ENCODE measurements around the gene MGAT2. TPM values are rescaled to one million over a fixed set of nuclear protein-coding genes. Genes with fewer than 3 reads are reported as not detected.

MGAT2 gene
- total RNA-seq: 46.6 and 50.6 TPM in 2 replicates
- long read RNA-seq, transcript MGAT2-201 (1 exons, 2,687 nt): major isoform, 36 of 40 reads
- long read RNA-seq, partial matches to known transcripts: 0 of 40 reads
- long read RNA-seq, other reads (novel, unspliced or antisense): 4 of 40 reads

DNA sequence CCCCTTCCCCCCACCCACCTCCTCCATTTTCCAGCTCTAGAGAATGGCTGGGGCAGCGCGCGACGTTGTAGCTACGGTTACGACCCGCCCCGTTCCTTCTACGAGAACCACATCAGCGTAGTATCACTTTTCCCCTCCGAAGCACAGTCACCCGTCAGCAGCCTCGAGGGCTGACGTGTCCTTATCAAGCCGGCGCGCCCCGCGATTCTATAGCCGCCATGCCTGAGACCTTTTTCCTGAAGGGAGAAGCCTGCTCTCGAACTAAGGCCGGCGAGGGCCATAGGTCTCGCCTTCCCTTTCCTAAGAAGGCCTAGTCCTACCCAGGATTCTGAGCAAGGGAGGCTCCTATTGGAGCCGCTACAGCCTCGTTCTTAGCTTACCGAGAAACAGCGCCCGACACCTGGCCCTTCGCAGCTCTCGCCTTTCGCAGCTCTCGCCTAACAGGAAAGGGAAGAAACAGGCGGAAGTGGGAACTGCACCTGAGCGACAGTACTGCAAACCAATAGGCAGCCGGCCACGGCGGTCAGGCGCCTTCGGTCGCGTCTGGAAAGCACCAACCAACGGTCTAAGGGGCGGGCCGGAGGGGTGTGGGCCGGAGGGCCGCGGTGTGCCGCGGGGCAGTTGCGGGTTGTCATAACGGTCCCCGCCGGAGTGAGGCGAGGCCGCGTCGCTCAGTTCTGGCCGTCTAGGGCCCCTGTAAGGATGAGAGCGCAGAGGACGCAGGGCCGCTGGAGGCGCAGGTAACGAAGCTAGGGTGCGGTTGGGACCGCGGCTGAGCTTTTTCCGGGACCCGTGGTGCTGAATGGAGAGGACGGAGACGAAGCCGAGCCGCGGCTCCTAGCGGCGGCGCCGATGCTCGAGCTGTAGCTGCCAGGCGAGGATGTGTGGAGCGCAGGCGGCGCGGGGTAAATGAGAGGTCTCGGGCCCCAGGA, at the start of gene MGAT2, which contains the start of gene RPL36AL:
Gene MGAT2, plus strand, starts transcription at position 618 of the 932 bp plus-strand sequence. CDS start 470 bp downstream, outside the sequence.
Gene RPL36AL, minus strand, starts transcription at position 445 of the 932 bp plus-strand sequence. CDS start 1,522 bp downstream, outside the sequence.
- H3K9me3 Mint-ChIP-seq (ENCODE audit: unreplicated experiment): no peaks in the 10 kb centered on the region
- H3K4me1 Mint-ChIP-seq (ENCODE audit: unreplicated experiment): peaks cover 51% of the 10 kb centered on the region
- TF ChIP-seq, protein P1, sequence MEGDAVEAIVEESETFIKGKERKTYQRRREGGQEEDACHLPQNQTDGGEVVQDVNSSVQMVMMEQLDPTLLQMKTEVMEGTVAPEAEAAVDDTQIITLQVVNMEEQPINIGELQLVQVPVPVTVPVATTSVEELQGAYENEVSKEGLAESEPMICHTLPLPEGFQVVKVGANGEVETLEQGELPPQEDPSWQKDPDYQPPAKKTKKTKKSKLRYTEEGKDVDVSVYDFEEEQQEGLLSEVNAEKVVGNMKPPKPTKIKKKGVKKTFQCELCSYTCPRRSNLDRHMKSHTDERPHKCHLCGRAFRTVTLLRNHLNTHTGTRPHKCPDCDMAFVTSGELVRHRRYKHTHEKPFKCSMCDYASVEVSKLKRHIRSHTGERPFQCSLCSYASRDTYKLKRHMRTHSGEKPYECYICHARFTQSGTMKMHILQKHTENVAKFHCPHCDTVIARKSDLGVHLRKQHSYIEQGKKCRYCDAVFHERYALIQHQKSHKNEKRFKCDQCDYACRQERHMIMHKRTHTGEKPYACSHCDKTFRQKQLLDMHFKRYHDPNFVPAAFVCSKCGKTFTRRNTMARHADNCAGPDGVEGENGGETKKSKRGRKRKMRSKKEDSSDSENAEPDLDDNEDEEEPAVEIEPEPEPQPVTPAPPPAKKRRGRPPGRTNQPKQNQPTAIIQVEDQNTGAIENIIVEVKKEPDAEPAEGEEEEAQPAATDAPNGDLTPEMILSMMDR (IDR thresholded peaks at IDR 0.05): peak; percentile 51
- no peaks in the 10 kb centered on the region for H3K27me3 Mint-ChIP-seq (ENCODE audit: unreplicated experiment)
- DNase-seq (ENCODE audit: extremely low spot score, unreplicated experiment): peak; percentile 99
- peak within 1 kb of the TSS; percentile 98 for H3K27ac Mint-ChIP-seq (ENCODE audit: unreplicated experiment)
- peak within 1 kb of the TSS; percentile 98 for H3K4me3 Mint-ChIP-seq (ENCODE audit: unreplicated experiment)
- peaks cover 20% of the 10 kb centered on the region for H3K36me3 Mint-ChIP-seq (ENCODE audit: unreplicated experiment)

DNA sequence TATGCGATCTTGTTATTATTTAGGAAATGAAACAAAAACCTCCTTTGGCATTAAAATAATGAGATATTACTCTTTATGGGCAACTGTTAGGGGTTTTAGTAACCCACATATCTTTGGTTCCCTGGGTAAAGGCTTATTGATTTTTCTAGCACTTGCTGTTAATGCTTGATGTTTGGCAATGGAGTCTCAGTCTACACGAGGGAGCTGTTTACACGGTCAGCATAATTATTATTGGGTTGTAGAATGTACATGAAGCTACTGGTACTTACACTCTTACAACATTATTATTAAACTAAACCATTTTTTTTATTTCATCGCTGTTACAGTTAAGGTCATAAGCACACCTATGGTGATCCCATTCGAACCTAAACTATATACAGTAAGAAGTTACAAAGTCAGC, 46.6 kb upstream of the MGAT2 start:
- Mint-ChIP-seq H3K4me3 (ENCODE audit: unreplicated experiment) (no peak overlapping the region), H3K4me1 (ENCODE audit: unreplicated experiment) (no peaks in the 10 kb centered on the region), H3K36me3 (ENCODE audit: unreplicated experiment) (peaks cover 20% of the 10 kb centered on the region), H3K27me3 (ENCODE audit: unreplicated experiment) (no peaks in the 10 kb centered on the region), H3K9me3 (ENCODE audit: unreplicated experiment) (no peaks in the 10 kb centered on the region), H3K27ac (ENCODE audit: unreplicated experiment) (no peak overlapping the region)
- no peak for DNase-seq (ENCODE audit: extremely low spot score, unreplicated experiment)
- TF ChIP-seq, protein P1 (IDR thresholded peaks at IDR 0.05): no peak

DNA sequence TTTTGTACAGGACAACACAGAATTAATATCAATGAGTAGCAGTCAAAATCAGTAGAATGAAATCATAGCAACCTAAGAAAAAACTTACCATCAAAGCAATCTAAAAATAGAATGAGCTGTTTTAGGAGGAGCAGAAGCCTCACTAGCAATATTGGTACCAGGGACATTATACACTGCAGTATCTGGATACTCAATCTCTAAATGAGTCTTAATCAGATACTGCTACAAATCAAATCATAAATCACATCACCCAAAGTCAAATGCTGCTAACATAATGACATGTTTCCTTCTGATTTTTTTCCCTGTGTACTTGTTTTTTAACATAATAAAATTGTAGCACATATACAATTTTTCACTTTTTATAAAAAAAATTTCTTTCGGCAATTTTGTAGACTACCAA, 42.5 kb upstream of the MGAT2 start:
- DNase-seq (ENCODE audit: extremely low spot score, unreplicated experiment): no peak
- Mint-ChIP-seq H3K27me3 (ENCODE audit: unreplicated experiment) (no peaks in the 10 kb centered on the region), H3K4me1 (ENCODE audit: unreplicated experiment) (peaks cover 11% of the 10 kb centered on the region), H3K27ac (ENCODE audit: unreplicated experiment) (no peak overlapping the region), H3K4me3 (ENCODE audit: unreplicated experiment) (no peak overlapping the region), H3K9me3 (ENCODE audit: unreplicated experiment) (no peaks in the 10 kb centered on the region), H3K36me3 (ENCODE audit: unreplicated experiment) (peaks cover 36% of the 10 kb centered on the region)
- TF ChIP-seq, protein P1 (IDR thresholded peaks at IDR 0.05): no peak

DNA sequence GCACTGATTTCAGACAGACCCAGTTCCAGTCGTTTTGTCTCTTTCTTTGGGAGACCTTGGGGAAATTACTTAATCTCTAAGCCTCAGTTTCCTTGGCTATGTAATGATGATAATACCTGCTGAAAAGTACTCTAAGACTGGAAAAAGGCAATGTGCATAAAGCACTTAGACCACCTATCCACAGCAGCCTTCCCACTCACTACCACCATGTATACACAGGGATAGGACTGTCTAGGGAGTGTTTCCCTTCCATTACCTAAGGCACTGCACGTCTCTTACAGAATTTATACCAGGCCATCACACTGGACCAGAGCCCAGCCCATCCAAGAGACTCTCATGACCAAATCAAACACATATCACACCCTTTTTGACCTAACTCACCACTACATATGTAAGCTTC, 40.8 kb upstream of the MGAT2 start:
- Mint-ChIP-seq H3K27ac (ENCODE audit: unreplicated experiment) (peak overlapping the region; percentile 25), H3K4me1 (ENCODE audit: unreplicated experiment) (peaks cover 24% of the 10 kb centered on the region), H3K4me3 (ENCODE audit: unreplicated experiment) (no peak overlapping the region), H3K36me3 (ENCODE audit: unreplicated experiment) (peaks cover 40% of the 10 kb centered on the region), H3K9me3 (ENCODE audit: unreplicated experiment) (no peaks in the 10 kb centered on the region), H3K27me3 (ENCODE audit: unreplicated experiment) (no peaks in the 10 kb centered on the region)
- TF ChIP-seq, protein P1 (IDR thresholded peaks at IDR 0.05): no peak
- DNase-seq (ENCODE audit: extremely low spot score, unreplicated experiment): no peak
